HG03175 (cell line): ENCODE results near the gene POLR1C.
A peak's percentile ranks its signal among the peaks of the same experiment; 100 is the strongest.
"Not testable (repeated sequence)": the region's sequence is repeated elsewhere in the genome, so short reads cannot be mapped to it uniquely, and the experiment has no call there.

Experiments
- ATAC-seq: cut with Tn5 transposase; IDR thresholded peaks from one replicate; pipeline ENCODE4 v1.9.1; 2021; ENCODE audit warnings: mild to moderate bottlenecking, moderate library complexity; ENCODE audit not compliant: unreplicated experiment

The POLR1C gene

DNA sequence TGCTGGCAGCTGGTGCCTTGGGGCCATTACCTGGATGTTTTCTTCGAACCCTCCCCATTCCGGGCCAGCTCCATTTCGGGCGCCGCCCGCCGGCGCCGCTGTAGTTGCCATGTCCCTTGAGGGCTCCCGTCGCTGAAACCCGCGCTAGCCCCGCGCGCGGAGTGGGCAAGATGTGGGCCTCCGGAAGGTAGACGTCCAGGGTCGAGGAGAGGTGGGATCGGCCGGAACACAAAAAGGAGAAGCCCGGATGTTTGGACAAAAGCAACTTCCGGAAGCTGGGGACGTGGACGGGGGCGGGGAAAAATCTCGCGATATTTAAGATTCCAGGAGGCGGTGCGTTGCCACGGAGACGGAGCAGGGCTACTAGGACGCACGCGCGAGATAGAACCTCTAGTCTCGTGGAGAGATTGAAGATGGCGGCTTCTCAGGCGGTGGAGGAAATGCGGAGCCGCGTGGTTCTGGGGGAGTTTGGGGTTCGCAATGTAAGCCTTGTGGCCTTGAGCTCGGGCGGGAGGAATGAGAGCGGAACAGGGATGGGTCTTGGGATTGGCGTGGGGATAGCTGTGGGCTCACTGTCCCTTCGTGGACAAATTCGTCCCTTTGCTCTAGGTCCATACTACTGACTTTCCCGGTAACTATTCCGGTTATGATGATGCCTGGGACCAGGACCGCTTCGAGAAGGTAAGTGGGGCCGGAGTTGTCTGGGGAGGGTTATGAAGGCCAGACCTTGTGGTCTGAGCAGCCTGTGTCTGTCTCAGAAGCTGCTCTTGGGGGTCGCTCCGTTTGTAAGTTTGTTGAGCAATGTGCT is at the start of gene POLR1C, which contains the start of gene YIPF3:
POLR1C (plus strand) TSS at position 393 of the 808 bp plus-strand sequence; CDS start at position 414, 21 bp downstream.
YIPF3 (minus strand) TSS at position 230 of the 808 bp plus-strand sequence; CDS start at position 111, 119 bp downstream.
- ATAC-seq: peak; percentile 93

- not testable (repeated sequence) for ATAC-seq
These were observed 49.6 kb upstream of the POLR1C start for GRCh38 chr6:43467265-43467664.

DNA sequence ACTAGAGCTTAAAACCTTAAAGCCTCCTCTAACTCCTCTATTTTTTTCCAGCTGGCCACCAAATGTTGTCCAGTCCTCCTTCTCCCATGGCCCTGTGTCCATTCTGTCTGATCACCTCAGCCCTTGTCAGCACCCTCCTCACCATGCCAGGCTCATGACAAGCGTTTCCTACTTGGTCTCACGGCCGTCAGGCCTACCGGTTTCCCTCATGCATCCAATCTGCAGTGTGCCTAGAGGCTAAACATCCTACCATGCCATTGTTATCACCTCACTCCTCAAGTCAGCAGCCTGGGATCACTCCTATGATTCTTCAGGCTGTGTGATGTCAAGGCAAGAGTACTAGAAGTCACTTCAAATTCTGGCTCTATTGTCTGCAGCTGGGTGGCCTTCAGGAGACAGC is 49.1 kb upstream of the POLR1C start:
- ATAC-seq: no peak

- ATAC-seq: no peak
These were observed 48.6 kb upstream of the POLR1C start for GRCh38 chr6:43468240-43468639.

- no peak for ATAC-seq
These were observed 47.9 kb upstream of the POLR1C start for GRCh38 chr6:43468748-43469681.

DNA sequence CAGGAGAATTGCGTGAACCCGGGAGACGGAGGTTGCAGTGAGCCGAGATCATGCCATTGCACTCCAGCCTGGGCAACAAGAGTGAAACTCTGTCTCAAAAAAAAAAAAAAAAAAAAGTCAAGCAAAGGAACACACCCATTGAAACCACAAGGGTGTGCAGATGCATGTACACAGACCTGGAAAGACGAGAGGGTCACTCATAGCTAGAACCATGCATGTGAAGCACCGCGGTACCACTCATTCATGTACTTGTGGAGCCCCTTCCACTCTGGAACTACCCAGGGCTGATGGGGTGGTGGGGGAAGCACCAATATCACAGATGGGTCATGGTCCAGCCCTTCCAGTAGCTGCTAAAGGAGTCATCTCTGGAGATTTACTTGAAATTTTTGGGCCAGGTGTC is 46.9 kb upstream of the POLR1C start:
- no peak for ATAC-seq

GRCh38 chr6:43471399-43471798 is 45.5 kb upstream of the POLR1C start:
- ATAC-seq: no peak

DNA sequence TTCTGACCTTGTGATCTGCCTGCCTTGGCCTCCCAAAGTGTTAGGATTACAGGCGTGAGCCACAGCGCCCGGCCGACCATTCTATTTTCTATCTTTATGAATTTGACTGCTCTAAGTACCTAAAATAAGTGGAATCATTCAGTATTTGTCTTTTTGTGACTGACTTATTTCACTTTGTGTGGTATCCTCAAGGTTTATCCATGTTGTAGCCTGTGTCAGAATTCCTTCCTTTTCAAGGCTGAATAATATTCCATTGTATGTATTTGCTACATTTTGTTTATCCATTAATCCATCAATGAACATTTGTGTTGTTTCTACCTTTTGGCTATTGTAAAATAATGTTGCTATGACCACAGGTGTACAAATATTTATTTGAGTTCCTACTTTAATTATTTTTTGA is 44.4 kb upstream of the POLR1C start:
- ATAC-seq: no peak

GRCh38 chr6:43475516-43475915 is 41.4 kb upstream of the POLR1C start:
- ATAC-seq: no peak

DNA sequence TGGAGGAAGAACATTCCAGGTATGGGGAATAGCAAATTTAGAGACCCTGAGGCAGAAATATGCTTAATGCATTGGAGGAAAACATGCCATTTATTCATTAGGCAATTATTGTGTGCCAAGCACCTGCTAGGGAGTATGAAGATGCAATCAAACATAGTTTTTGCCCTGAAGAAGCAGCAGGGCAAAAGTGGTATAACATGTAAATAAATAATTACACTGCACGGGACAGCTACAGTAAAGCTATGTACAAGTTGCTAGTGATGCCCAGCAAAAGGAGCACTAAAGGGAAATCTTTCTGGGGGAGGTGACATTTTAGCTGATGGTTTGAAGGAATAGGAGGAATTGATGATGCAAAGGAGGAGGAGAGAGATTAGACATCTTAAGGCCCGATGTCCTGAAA is 40.1 kb upstream of the POLR1C start:
- no peak for ATAC-seq

- ATAC-seq: peak; percentile 95
These were observed 39.5 kb upstream of the POLR1C start, which contains the start of gene TJAP1 for GRCh38 chr6:43477235-43478007. Gene TJAP1 (plus strand): TSS chr6:43477570. CDS start chr6:43499002, 21,432 bp downstream.

DNA sequence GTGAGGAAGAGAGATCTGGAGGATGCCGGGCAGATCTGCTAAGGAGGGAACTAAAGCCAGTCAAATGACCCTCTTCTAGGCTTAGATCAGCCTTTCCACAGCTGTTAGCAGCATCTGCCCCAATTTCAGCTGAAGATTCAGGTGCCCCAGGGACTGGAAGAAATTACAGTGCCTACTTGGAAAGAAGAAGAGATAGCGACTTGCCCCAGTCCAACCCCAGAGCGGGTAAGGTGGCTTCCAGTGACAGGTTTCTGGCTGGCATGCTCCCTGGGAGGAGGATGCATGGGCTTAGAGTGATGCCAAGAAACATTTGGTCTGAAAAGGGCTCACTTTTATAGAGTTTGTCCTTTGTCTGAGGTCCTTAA is 38.9 kb upstream of the POLR1C start:
- ATAC-seq: no peak

GRCh38 chr6:43481075-43481474 is 35.8 kb upstream of the POLR1C start:
- no peak for ATAC-seq

DNA sequence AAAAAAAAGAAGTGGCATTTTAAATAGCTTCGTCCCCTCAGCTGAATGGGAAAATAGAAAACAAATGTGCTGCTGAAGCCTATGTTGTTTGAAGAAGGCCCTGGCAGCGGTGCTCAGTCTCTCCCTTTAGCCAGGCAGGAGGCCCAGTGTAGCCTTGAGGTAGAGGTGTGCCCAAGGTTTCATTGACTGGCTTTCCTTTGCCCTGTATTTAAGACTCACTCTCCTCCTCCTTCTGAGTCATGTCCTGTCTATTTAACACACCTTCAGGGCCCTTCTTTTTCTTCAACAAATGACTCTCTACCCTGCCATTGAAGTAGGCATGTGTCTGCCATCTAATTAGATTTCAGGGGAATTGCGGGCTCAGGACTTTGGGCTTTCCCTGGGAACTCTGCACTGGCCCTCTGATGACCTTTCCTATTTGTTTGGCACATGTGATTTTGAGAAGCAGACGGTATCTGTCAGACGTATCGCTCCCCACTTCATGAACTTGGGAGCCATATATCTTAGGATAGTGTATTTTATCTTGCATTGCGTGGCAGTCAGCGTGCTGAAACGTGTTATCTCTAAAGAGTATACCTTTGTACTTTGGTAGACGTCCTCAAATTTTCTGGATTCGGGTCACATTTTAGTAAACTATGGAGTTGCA is 35.2 kb upstream of the POLR1C start:
- no peak for ATAC-seq

- ATAC-seq: no peak
These were observed 28.1 kb upstream of the POLR1C start for GRCh38 chr6:43488667-43489276.

- ATAC-seq: no peak
These were observed 27.4 kb upstream of the POLR1C start for GRCh38 chr6:43489277-43490072.

- no peak for ATAC-seq
These were observed 26.4 kb upstream of the POLR1C start for GRCh38 chr6:43490523-43490939.

DNA sequence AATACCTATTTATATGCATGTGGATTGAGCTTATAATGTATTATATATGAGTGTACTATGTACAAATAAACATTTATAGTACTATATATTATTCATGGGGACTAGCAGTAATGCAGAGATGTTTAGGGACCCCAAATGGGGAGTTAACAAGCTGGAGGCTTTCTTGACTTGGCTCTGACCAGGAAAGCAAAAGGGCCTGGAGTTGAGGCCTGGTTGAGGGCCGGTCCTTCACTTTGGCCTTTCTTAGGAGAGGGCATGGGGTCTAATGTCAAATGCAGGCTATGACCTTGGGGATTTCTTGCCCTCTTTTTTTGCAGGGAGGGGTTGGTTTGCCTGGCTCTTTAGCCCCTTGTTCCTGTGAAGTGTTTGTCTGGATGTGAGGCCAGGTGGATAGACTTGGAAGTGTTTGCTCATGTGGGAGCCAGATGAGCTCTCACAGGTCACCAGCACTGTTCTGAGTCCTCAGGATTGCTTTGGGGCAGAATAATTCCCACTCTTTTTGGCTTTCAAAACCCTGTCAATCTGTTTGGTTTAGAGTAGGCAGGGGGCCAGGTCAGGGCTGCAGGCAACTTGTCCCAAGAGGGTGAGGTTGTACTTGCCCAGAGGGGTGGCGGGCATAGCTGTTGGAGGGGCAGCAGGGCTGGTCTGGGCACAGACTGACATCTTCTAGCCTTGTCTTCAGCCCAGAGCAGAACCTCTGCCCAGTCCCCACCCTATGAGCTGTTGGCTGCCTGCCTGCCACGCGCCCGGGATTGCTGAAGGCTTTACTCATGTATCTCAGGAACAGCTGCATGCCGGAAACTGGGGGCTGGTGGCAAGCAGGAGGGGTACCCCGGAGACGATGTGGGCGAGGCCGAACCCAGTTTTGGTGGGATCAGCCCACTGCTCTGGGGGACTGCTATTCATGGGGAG is 24.9 kb upstream of the POLR1C start:
- no peak for ATAC-seq
